H1 (cell line): ENCODE measurements around the gene TYSND1. TPM values are rescaled to one million over a fixed set of nuclear protein-coding genes. Genes with fewer than 3 reads are reported as not detected.

Experiments
- CTCF ChIA-PET: fragments of 300-600 bp; sonication (Branson Sonifier 250); formaldehyde crosslinking; loops from one replicate; lab custom pipeline; 2021; ENCODE audit not compliant: partially characterized antibody; lab: Charles Lee
- POLR2A ChIA-PET: fragments of 300-600 bp; sonication (Branson Sonifier 250); formaldehyde crosslinking; loops from one replicate; lab custom pipeline; 2021; ENCODE audit warnings: inconsistent platforms; ENCODE audit not compliant: partially characterized antibody; lab: Charles Lee
- DNase-seq, 2 experiments: peaks; one replicate each; pipeline versions ENCODE4 v3.0.0 to v3.0.0-alpha.2; 2010 to 2022; ENCODE audit warnings: low spot score in 2 of 2, low read depth in 1 of 2, mixed read lengths in 1 of 2
- FAIRE-seq: peaks from 2 replicates; lab custom pipeline; 2011; peaks lifted over from hg19 to GRCh38; lab: Jason Lieb, UNC
- H2AFZ ChIP-seq: 2 replicates; pipeline ENCODE4 v1.8.1; 2012; ENCODE audit warnings: low read length, inconsistent platforms
- H2AK5ac ChIP-seq: 2 replicates; pipeline ENCODE4 v1.6.1; 2013; ENCODE audit warnings: low read depth, low read length
- H2BK120ac ChIP-seq: replicated peaks from 2 replicates; pipeline ENCODE3; 2013; ENCODE audit warnings: low read depth, low read length, inconsistent platforms
- H2BK12ac ChIP-seq: 2 replicates; pipeline ENCODE4 v1.6.1; 2013; ENCODE audit warnings: low read depth, low read length
- H2BK15ac ChIP-seq: 2 replicates; pipeline ENCODE4 v1.6.1; 2013; ENCODE audit warnings: low read length
- H2BK20ac ChIP-seq: 2 replicates; pipeline ENCODE4 v1.6.1; 2013; ENCODE audit warnings: low read length
- H2BK5ac ChIP-seq: 2 replicates; pipeline ENCODE4 v1.6.1; 2013; ENCODE audit warnings: low read depth, low read length
- H3K14ac ChIP-seq: 2 replicates; pipeline ENCODE4 v1.6.1; 2013; ENCODE audit warnings: inconsistent platforms; ENCODE audit not compliant: insufficient read length
- H3K18ac ChIP-seq: 2 replicates; pipeline ENCODE4 v1.6.1; 2013; ENCODE audit warnings: low read length; ENCODE audit errors: extremely low read depth
- H3K23ac ChIP-seq: 2 replicates; pipeline ENCODE4 v1.6.1; 2013; ENCODE audit warnings: inconsistent platforms; ENCODE audit not compliant: insufficient read length
- H3K23me2 ChIP-seq: 2 replicates; pipeline ENCODE4 v1.6.1; 2013; ENCODE audit warnings: low read depth, low read length
- H3K27ac ChIP-seq: 2 replicates; pipeline ENCODE4 v1.6.1; 2011; ENCODE audit warnings: low read depth, low read length, inconsistent platforms
- H3K27me3 ChIP-seq, 4 experiments: replicated peaks in 1 of 4; 1 replicate in 1 of 4; 2 replicates in 3 of 4; pipeline versions ENCODE4 v1.6.1 to v1.8.1; 2011 to 2013; ENCODE audit warnings: low read length in 3 of 4, mild to moderate bottlenecking in 3 of 4, inconsistent platforms in 2 of 4, mixed read lengths in 2 of 4, moderate library complexity in 1 of 4; ENCODE audit not compliant: control insufficient read depth in 3 of 4, insufficient read depth in 3 of 4; ENCODE audit errors: extremely low read depth in 1 of 4
- H3K36me3 ChIP-seq, 4 experiments: 2 replicates each; pipeline versions ENCODE4 v1.6.1 to v1.8.1; 2011 to 2013; ENCODE audit warnings: mild to moderate bottlenecking in 4 of 4, low read length in 3 of 4, moderate library complexity in 2 of 4, control low read depth in 1 of 4, inconsistent platforms in 1 of 4; ENCODE audit not compliant: insufficient read depth in 4 of 4, control insufficient read depth in 2 of 4
- H3K4ac ChIP-seq: replicated peaks from 2 replicates; pipeline ENCODE3; 2013; ENCODE audit warnings: low read length, low read depth, mixed read lengths, inconsistent platforms; ENCODE audit not compliant: insufficient read length
- H3K4me1 ChIP-seq, 4 experiments: replicated peaks in 1 of 4; 1 replicate in 1 of 4; 2 replicates in 3 of 4; pipeline versions ENCODE4 v1.6.1 to v1.8.1; 2011 to 2013; ENCODE audit warnings: low read length in 3 of 4, inconsistent platforms in 2 of 4, mixed read lengths in 1 of 4; ENCODE audit not compliant: insufficient read depth in 4 of 4, control insufficient read depth in 3 of 4
- H3K4me2 ChIP-seq, 2 experiments: 2 replicates each; pipeline versions ENCODE4 v1.6.1 to v1.8.1; 2011 to 2013; ENCODE audit warnings: low read depth in 2 of 2, low read length in 2 of 2, control low read depth in 1 of 2, inconsistent platforms in 1 of 2, mild to moderate bottlenecking in 1 of 2; ENCODE audit not compliant: insufficient read depth in 1 of 2
- H3K4me3 ChIP-seq, 4 experiments: fragments of 200-600, 300-600 bp in 1 of 4; sonication (generic), shearing (Covaris generic), sonication (Bioruptor Twin) in 1 of 4; 2 replicates each; pipeline versions ENCODE4 v1.5.1 to v1.8.1; 2011 to 2016; ENCODE audit warnings: low read length in 4 of 4, low read depth in 3 of 4, control low read depth in 2 of 4, inconsistent platforms in 2 of 4, mild to moderate bottlenecking in 2 of 4, mixed read lengths in 1 of 4, moderate library complexity in 1 of 4; ENCODE audit not compliant: insufficient read depth in 2 of 4; ENCODE audit errors: extremely low read depth in 1 of 4
- H3K56ac ChIP-seq: replicated peaks from 2 replicates; pipeline ENCODE3; 2013; ENCODE audit warnings: low read depth, mild to moderate bottlenecking, mixed read lengths, low read length, inconsistent platforms; ENCODE audit not compliant: insufficient read length
- H3K79me1 ChIP-seq: 2 replicates; pipeline ENCODE4 v1.6.1; 2013; ENCODE audit warnings: low read depth, low read length, control low read depth
- H3K79me2 ChIP-seq, 2 experiments: 2 replicates each; pipeline versions ENCODE4 v1.6.1 to v1.8.1; 2012 to 2013; ENCODE audit warnings: low read length in 2 of 2, mild to moderate bottlenecking in 2 of 2, inconsistent platforms in 1 of 2; ENCODE audit not compliant: insufficient read depth in 2 of 2, control insufficient read depth in 1 of 2
- H3K9ac ChIP-seq, 4 experiments: replicated peaks in 1 of 4; 1 replicate in 1 of 4; 2 replicates in 3 of 4; pipeline versions ENCODE4 v1.6.1 to v1.8.1; 2011 to 2013; ENCODE audit warnings: low read depth in 3 of 4, low read length in 3 of 4, control low read depth in 2 of 4, mild to moderate bottlenecking in 2 of 4, moderate library complexity in 2 of 4, inconsistent platforms in 1 of 4; ENCODE audit errors: extremely low read depth in 1 of 4
- H3K9me3 ChIP-seq, 2 experiments: 2 replicates each; pipeline versions ENCODE4 v1.6.1 to v1.8.1; 2012 to 2013; ENCODE audit warnings: mild to moderate bottlenecking in 2 of 2, moderate library complexity in 2 of 2, control low read depth in 1 of 2, inconsistent platforms in 1 of 2, low read depth in 1 of 2, low read length in 1 of 2, mixed read lengths in 1 of 2; ENCODE audit not compliant: insufficient read depth in 2 of 2
- H4K20me1 ChIP-seq, 2 experiments: replicated peaks in 1 of 2; 2 replicates each; pipeline versions ENCODE3 to v1.8.1; 2011 to 2013; ENCODE audit warnings: inconsistent platforms in 2 of 2, low read length in 2 of 2, mild to moderate bottlenecking in 1 of 2; ENCODE audit not compliant: insufficient read depth in 2 of 2, control insufficient read depth in 1 of 2
- H4K5ac ChIP-seq: 2 replicates; pipeline ENCODE4 v1.6.1; 2013; ENCODE audit warnings: low read length, low read depth, mixed read lengths, inconsistent platforms; ENCODE audit not compliant: insufficient read length
- H4K8ac ChIP-seq: 2 replicates; pipeline ENCODE4 v1.8.0; 2013; ENCODE audit warnings: mild to moderate bottlenecking, moderate library complexity, low read length, inconsistent platforms; ENCODE audit not compliant: insufficient read depth; ENCODE audit errors: extremely low read depth
- H4K91ac ChIP-seq: replicated peaks from 2 replicates; pipeline ENCODE3; 2013; ENCODE audit warnings: low read length, mixed read lengths, inconsistent platforms; ENCODE audit not compliant: insufficient read length
- ATF2 ChIP-seq: IDR thresholded peaks from 2 replicates; pipeline ENCODE4 v1.6.1; 2012; ENCODE audit warnings: low read length, inconsistent platforms
- CTCF ChIP-seq, 3 experiments: IDR thresholded peaks; 1 replicate in 2 of 3; 2 replicates in 1 of 3; pipeline versions ENCODE4 v1.5.1 to v1.6.1; 2011; ENCODE audit warnings: low read length in 3 of 3, mild to moderate bottlenecking in 3 of 3, inconsistent platforms in 2 of 3, low read depth in 1 of 3, moderate library complexity in 1 of 3; ENCODE audit not compliant: insufficient read depth in 1 of 3; ENCODE audit errors: control extremely low read depth in 1 of 3
- KDM4A ChIP-seq: IDR thresholded peaks from one replicate; pipeline ENCODE4 v1.7.1; 2012; ENCODE audit warnings: low read depth, mild to moderate bottlenecking, moderate library complexity, low read length, inconsistent platforms; ENCODE audit not compliant: severe bottlenecking
- WGBS, 2 experiments: shearing (Covaris generic) in 1 of 2; methylation state at CpG; one replicate each; pipeline versions ENCODE4 v1.1.6 to v1.1.7; 2013 to 2015; ENCODE audit warnings: low lambda C conversion rate in 2 of 2, mixed read lengths in 2 of 2, inconsistent platforms in 1 of 2, low coverage in 1 of 2, missing lambda C conversion rate in 1 of 2; ENCODE audit not compliant: insufficient replicate concordance in 2 of 2, insufficient coverage in 1 of 2, insufficient read length in 1 of 2; ENCODE audit errors: extremely low coverage in 1 of 2, missing lambda C conversion rate in 1 of 2; 5-methylcytosine and 5-hydroxymethylcytosine counted together
- polyA plus RNA-seq, 7 experiments: library from polyadenylated mRNA; depleted of rRNA in 3 of 7; stranded (reverse) in 5 of 7; unstranded in 2 of 7; fragments of >200 nt in 5 of 7; fragments of 200-250 nt in 2 of 7; gene quantifications; 1 replicate in 5 of 7; 2 replicates in 1 of 7; 4 replicates in 1 of 7; pipeline versions ENCODE4 v1.2.1 to v1.2.3, GENCODE V29; 2011 to 2013; ENCODE audit warnings: missing spikeins in 2 of 7, mixed read lengths in 2 of 7
- total RNA-seq: library from RNA; stranded (reverse); fragmentation: NEBNext Ultra II Directional; extraction: Animal tissue kit (Norgen Biotek cat#: 25700); gene quantifications from 2 replicates; pipeline ENCODE4 v1.2.1, GENCODE V29; 2021

Gene TYSND1
- total and polyA plus RNA-seq, 2 of the 8 experiments (the other 6 are each of a cell fraction or from before 2014, with no cell fraction given) = 11.9 to 15.0 TPM

GRCh38 chr10:70186571-70186970, 40.1 kb upstream of the TYSND1 start:
- ChIA-PET POLR2A (no interaction called here), CTCF (interaction anchor here (3.1 kb wide), 1 partner anchor 71 kb away, joined by 8 read pairs; no protein-coding TSS in a partner anchor)
- Histone ChIP-seq H2BK15ac (no peak overlapping the region), H3K56ac (no peak overlapping the region), H2BK5ac (no peak overlapping the region), H4K8ac (no peak overlapping the region), H2BK120ac (no peak overlapping the region), H4K5ac (no peak overlapping the region), H4K20me1 (no peaks in the 10 kb centered on the region), H3K4me3 (no peak overlapping the region), H3K79me1 (no peaks in the 10 kb centered on the region), H2AFZ (no peak overlapping the region), H3K9me3 (no peaks in the 10 kb centered on the region), H3K23me2 (no peaks in the 10 kb centered on the region; the same call in 1 of the 2 replicates), H3K4me2 (no peak overlapping the region), H3K18ac (no peak overlapping the region), H3K14ac (no peak overlapping the region), H3K27me3 (0 out of 7 replicates have a peak, but pooled peaks cover 0 to 3% (median 0%) of the 10 kb centered on the region in 4 experiments), H3K9ac (no peak overlapping the region), H2AK5ac (no peak overlapping the region), H3K27ac (no peak overlapping the region), H3K4ac (no peak overlapping the region), H4K91ac (no peak overlapping the region), H3K36me3 (no peaks in the 10 kb centered on the region), H3K79me2 (no peaks in the 10 kb centered on the region), H2BK20ac (no peak overlapping the region), H3K4me1 (no peaks in the 10 kb centered on the region), H3K23ac (no peak overlapping the region), H2BK12ac (no peak overlapping the region)
- DNase-seq = no peak
- 88% methylated on average over 3 of the region's 3 CpGs; no CpG with 5 or more reads in 1 of the 2 experiments for WGBS, 2 experiments
- no peak for FAIRE-seq
- TF ChIP-seq ATF2 (no peak), CTCF (IDR thresholded peaks at IDR 0.05; ENCODE audit: control extremely low read depth in 1 of 3, insufficient read depth in 1 of 3, low read depth in 1 of 3, low read length in 3 of 3) (no peak), KDM4A (no peak)
